ENCODE measurements around the gene CLASP1.

DNA sequence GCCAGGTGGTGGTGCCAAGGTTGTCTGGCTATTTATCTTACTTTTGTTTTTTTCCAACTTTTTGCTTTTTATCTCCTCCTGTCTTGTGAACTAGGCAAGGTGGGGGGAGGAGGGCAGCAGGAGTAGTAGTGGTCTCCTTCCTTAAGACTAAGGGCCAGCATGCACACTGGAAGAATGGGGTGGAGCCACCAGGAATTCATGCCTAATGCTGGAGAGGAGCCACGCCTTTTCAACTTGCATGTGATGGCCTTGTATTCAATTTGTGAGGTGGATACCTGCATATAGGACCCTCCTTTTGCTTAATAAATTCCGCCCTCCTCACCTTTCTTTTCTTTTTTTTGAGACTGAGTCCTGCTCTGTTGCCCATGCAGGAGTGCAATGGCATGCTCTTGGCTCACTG lies 37.6 kb upstream of the CLASP1 start:
- no peak for TF ChIP-seq TAF1 (IDR thresholded peaks at IDR 0.05; ENCODE audit: low read depth, low read length)
- TF ChIP-seq, protein P1, sequence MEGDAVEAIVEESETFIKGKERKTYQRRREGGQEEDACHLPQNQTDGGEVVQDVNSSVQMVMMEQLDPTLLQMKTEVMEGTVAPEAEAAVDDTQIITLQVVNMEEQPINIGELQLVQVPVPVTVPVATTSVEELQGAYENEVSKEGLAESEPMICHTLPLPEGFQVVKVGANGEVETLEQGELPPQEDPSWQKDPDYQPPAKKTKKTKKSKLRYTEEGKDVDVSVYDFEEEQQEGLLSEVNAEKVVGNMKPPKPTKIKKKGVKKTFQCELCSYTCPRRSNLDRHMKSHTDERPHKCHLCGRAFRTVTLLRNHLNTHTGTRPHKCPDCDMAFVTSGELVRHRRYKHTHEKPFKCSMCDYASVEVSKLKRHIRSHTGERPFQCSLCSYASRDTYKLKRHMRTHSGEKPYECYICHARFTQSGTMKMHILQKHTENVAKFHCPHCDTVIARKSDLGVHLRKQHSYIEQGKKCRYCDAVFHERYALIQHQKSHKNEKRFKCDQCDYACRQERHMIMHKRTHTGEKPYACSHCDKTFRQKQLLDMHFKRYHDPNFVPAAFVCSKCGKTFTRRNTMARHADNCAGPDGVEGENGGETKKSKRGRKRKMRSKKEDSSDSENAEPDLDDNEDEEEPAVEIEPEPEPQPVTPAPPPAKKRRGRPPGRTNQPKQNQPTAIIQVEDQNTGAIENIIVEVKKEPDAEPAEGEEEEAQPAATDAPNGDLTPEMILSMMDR (IDR thresholded peaks at IDR 0.05; ENCODE audit: control extremely low read depth in 1 of 3, insufficient read depth in 1 of 3, low read depth in 1 of 3, low read length in 3 of 3), result no peak
- no peak for TF ChIP-seq EZH2 (IDR thresholded peaks at IDR 0.05; ENCODE audit: low read depth, low read length, severe bottlenecking)
- TF ChIP-seq, protein P2, sequence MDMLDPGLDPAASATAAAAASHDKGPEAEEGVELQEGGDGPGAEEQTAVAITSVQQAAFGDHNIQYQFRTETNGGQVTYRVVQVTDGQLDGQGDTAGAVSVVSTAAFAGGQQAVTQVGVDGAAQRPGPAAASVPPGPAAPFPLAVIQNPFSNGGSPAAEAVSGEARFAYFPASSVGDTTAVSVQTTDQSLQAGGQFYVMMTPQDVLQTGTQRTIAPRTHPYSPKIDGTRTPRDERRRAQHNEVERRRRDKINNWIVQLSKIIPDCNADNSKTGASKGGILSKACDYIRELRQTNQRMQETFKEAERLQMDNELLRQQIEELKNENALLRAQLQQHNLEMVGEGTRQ (IDR thresholded peaks at IDR 0.05; ENCODE audit: low read length), result no peak
- no peak for TF ChIP-seq YY1 (IDR thresholded peaks at IDR 0.05; ENCODE audit: low read depth, low read length)
- TF ChIP-seq JUN (IDR thresholded peaks at IDR 0.05; ENCODE audit: low read depth, low read length), result no peak
- TF ChIP-seq RAD21 (IDR thresholded peaks at IDR 0.05 in 1 of 2, conservative IDR thresholded peaks at IDR 0.05 in 1 of 2; ENCODE audit: low read depth in 2 of 2, low read length in 2 of 2), result no peak
- TF ChIP-seq, protein P3, sequence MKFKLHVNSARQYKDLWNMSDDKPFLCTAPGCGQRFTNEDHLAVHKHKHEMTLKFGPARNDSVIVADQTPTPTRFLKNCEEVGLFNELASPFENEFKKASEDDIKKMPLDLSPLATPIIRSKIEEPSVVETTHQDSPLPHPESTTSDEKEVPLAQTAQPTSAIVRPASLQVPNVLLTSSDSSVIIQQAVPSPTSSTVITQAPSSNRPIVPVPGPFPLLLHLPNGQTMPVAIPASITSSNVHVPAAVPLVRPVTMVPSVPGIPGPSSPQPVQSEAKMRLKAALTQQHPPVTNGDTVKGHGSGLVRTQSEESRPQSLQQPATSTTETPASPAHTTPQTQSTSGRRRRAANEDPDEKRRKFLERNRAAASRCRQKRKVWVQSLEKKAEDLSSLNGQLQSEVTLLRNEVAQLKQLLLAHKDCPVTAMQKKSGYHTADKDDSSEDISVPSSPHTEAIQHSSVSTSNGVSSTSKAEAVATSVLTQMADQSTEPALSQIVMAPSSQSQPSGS (IDR thresholded peaks at IDR 0.05; ENCODE audit: low read length), result no peak
- no peak for TF ChIP-seq TCF12 (IDR thresholded peaks at IDR 0.05; ENCODE audit: low read depth, low read length)
- no peak for TF ChIP-seq POLR2AphosphoS5 (IDR thresholded peaks at IDR 0.05; ENCODE audit: low read depth, low read length)
- TF ChIP-seq SUZ12 (IDR thresholded peaks at IDR 0.05; ENCODE audit: low read length), result no peak
- TF ChIP-seq GTF2F1 (IDR thresholded peaks at IDR 0.05; ENCODE audit: borderline replicate concordance, low read depth, low read length), result no peak
- TF ChIP-seq SRF (IDR thresholded peaks at IDR 0.05; ENCODE audit: low read depth, low read length), result no peak

Data from H1 (cell line).